ENCODE results near the gene IMMP2L.

IMMP2L gene

DNA sequence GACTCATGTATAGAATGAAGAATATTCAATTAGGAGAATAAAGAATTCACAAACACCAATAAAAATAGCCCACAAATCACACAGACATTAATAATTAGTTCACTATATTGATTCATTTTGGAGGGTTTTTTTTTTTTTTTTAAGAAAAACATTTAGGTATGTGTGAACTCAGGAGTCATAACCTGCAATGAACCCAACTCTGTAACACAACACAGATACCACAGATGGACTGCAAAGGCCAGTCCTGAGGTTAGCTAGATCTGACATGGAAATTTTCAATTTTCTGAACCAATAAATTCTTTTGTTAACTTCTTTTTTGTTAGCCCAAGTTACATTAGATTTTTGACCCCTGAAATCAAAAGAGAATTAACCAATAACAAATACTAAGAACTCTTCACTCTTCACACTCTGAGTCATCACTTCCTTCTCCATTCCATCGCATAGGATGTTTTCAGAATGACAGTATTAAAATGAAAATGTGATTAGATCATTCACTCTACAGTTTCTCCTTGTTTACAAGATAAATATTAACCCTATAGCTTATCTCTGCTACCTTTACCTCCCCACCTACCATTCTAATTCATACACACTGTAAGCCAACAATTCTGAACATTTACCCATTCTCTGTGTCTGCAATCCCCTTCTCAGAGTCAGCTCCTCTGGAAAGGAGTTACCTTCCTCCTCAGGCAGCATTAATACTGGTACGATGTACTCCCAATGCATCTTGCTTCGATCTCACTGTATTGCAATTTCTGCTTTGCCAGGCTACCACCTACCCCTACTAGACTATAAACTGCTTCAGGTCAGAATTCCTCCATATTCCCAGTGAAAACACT lies 329.8 kb downstream of the IMMP2L start:
- H3K4me3 Mint-ChIP-seq: no peak overlapping the region
- TF ChIP-seq, protein P1, sequence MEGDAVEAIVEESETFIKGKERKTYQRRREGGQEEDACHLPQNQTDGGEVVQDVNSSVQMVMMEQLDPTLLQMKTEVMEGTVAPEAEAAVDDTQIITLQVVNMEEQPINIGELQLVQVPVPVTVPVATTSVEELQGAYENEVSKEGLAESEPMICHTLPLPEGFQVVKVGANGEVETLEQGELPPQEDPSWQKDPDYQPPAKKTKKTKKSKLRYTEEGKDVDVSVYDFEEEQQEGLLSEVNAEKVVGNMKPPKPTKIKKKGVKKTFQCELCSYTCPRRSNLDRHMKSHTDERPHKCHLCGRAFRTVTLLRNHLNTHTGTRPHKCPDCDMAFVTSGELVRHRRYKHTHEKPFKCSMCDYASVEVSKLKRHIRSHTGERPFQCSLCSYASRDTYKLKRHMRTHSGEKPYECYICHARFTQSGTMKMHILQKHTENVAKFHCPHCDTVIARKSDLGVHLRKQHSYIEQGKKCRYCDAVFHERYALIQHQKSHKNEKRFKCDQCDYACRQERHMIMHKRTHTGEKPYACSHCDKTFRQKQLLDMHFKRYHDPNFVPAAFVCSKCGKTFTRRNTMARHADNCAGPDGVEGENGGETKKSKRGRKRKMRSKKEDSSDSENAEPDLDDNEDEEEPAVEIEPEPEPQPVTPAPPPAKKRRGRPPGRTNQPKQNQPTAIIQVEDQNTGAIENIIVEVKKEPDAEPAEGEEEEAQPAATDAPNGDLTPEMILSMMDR (IDR thresholded peaks at IDR 0.05): no peak
- H3K9me3 Mint-ChIP-seq: no peaks in the 10 kb centered on the region
- H3K27me3 Mint-ChIP-seq (ENCODE audit: low read depth, poor library complexity): peaks cover 3% of the 10 kb centered on the region
- no peak overlapping the region for H3K27ac Mint-ChIP-seq
- peaks cover 7% of the 10 kb centered on the region for H3K36me3 Mint-ChIP-seq (ENCODE audit: low read depth)
- H3K4me1 Mint-ChIP-seq: peaks cover 1% of the 10 kb centered on the region
- DNase-seq: no peak

DNA sequence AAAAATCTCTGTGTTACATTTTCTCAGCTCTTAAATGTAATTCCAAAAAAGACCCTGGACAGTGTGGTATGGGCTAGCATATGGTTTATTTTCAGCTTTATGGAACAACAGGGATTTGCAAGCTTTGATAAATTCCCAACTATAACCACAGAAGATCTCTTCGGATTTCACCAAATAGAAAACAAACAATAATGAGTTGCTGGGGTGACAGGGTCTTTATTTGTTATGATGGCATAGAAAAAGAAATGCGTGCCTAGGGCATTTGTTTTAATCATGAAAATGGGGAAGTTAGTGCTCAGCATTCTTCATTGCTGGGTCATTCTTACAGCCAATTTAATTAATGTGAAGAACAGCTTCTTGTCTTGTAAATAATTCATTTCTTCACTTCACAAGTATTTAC lies 332.4 kb downstream of the IMMP2L start:
- Mint-ChIP-seq H3K27ac (no peak overlapping the region), H3K27me3 (ENCODE audit: low read depth, poor library complexity) (no peaks in the 10 kb centered on the region), H3K9me3 (no peaks in the 10 kb centered on the region), H3K4me3 (no peak overlapping the region), H3K36me3 (ENCODE audit: low read depth) (no peaks in the 10 kb centered on the region), H3K4me1 (peaks cover 12% of the 10 kb centered on the region)
- DNase-seq: no peak
- TF ChIP-seq, protein P1 (IDR thresholded peaks at IDR 0.05): no peak

DNA sequence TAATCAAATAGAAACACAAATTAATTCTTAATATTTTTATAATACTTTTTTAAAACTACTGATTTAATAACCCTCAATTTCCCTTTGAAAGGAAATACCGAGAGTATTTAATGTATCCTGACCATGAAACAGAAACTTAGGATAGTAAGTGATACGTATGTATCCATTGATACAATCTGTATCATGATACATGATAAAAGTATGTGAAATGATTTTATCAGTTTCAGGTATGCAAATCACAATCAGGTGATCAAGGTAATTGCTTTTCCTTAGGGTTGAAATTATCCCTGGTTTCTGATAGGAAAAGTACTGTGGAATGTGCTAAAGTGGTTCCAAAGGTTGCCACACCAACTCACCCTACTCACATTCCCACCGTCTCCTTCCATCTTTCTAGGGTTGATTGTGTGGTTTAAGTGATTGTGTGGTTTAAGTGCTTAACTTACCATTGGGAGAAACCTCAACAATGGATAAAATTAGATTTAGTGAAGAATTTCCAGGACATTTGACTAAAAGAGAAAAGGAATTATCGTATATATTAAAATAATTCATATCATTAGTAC lies 333.0 kb downstream of the IMMP2L start:
- Mint-ChIP-seq H3K9me3 (no peaks in the 10 kb centered on the region), H3K4me1 (peaks cover 12% of the 10 kb centered on the region), H3K27ac (no peak overlapping the region), H3K27me3 (ENCODE audit: low read depth, poor library complexity) (no peaks in the 10 kb centered on the region), H3K36me3 (ENCODE audit: low read depth) (no peaks in the 10 kb centered on the region), H3K4me3 (no peak overlapping the region)
- TF ChIP-seq, protein P1 (IDR thresholded peaks at IDR 0.05): no peak
- no peak for DNase-seq

DNA sequence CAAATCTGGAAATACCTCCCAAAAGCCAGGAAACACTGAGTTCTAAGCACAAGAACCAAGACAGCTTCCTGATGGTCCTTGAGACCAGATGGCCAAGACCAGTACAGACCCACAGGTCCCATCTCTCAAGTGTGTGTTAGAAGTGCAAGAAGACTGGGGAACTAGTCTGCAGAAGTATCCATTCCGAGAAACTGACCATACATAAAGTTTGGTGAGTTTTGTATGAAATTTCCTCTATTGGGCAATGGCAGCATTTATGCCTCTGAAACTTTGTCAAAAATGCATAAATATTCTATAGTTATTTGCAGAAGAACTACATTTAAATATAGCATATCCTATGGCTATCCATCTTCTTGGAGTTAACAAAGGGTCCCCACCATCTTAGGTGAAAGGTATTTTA lies 333.9 kb downstream of the IMMP2L start:
- Mint-ChIP-seq H3K27ac (no peak overlapping the region), H3K4me1 (peaks cover 12% of the 10 kb centered on the region), H3K4me3 (no peak overlapping the region), H3K27me3 (ENCODE audit: low read depth, poor library complexity) (no peaks in the 10 kb centered on the region), H3K36me3 (ENCODE audit: low read depth) (no peaks in the 10 kb centered on the region), H3K9me3 (no peaks in the 10 kb centered on the region)
- TF ChIP-seq, protein P1 (IDR thresholded peaks at IDR 0.05): no peak
- no peak for DNase-seq

DNA sequence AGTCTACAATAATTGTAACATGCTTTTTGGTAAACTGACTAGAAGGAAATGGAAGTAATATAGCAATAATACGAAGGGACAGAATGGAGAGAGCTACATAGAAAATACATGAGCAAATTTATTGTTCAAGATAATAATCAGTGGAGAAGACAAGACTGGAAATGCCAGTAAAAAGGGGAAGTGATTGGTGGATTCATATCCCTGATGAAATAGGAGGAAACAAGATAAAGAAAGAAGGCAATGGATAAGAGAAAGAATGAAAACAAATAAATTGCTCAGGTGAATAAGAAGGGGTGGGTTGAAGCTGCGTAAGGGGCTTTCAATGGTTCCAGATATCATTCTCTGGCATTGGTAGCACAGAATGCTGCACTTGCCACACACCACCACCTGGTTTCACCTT lies 335.5 kb downstream of the IMMP2L start:
- H3K4me3 Mint-ChIP-seq: no peak overlapping the region
- H3K27ac Mint-ChIP-seq: no peak overlapping the region
- H3K9me3 Mint-ChIP-seq: no peaks in the 10 kb centered on the region
- TF ChIP-seq, protein P1 (IDR thresholded peaks at IDR 0.05): no peak
- H3K27me3 Mint-ChIP-seq (ENCODE audit: low read depth, poor library complexity): no peaks in the 10 kb centered on the region
- no peaks in the 10 kb centered on the region for H3K36me3 Mint-ChIP-seq (ENCODE audit: low read depth)
- no peak for DNase-seq
- H3K4me1 Mint-ChIP-seq: peaks cover 12% of the 10 kb centered on the region

All from nephron progenitor cell (in vitro differentiated cells).